ENCODE data around the gene CENPB.

DNA sequence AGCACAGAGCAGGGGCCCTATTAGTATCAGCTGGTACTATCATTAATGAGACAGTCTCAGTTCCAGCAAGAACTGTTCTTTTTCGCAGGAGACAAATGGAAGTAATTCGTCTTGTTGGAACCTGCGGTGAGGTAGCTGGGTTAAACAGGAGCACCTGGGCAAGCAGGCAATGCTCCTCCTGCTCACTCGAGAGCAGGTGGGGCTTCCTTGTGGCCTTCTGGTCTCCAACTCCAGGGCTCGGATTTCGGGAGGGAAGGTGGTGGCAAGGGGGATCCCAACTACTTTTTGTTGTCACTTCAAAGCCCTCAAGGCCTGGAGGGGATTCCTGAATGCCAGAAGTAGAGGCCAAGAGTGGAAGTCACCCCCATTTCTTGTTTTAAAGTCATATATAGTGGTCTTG, 3.9 kb downstream of the CENPB start:
- TF ChIP-seq POLR2A (IDR thresholded peaks at IDR 0.05): no peak
- TF ChIP-seq, protein P1, sequence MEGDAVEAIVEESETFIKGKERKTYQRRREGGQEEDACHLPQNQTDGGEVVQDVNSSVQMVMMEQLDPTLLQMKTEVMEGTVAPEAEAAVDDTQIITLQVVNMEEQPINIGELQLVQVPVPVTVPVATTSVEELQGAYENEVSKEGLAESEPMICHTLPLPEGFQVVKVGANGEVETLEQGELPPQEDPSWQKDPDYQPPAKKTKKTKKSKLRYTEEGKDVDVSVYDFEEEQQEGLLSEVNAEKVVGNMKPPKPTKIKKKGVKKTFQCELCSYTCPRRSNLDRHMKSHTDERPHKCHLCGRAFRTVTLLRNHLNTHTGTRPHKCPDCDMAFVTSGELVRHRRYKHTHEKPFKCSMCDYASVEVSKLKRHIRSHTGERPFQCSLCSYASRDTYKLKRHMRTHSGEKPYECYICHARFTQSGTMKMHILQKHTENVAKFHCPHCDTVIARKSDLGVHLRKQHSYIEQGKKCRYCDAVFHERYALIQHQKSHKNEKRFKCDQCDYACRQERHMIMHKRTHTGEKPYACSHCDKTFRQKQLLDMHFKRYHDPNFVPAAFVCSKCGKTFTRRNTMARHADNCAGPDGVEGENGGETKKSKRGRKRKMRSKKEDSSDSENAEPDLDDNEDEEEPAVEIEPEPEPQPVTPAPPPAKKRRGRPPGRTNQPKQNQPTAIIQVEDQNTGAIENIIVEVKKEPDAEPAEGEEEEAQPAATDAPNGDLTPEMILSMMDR (IDR thresholded peaks at IDR 0.05): no peak
